HG03342 (cell line): ENCODE data around the gene TARS1.

ENCODE experiments used
- ATAC-seq: cut with Tn5 transposase; IDR thresholded peaks from one replicate; pipeline ENCODE4 v1.9.1; 2021; ENCODE audit warnings: mild to moderate bottlenecking, moderate library complexity; ENCODE audit not compliant: unreplicated experiment

TARS1 gene

GRCh38 chr5:33438996-33439395 lies 1.8 kb upstream of the TARS1 start:
- no peak for ATAC-seq

DNA sequence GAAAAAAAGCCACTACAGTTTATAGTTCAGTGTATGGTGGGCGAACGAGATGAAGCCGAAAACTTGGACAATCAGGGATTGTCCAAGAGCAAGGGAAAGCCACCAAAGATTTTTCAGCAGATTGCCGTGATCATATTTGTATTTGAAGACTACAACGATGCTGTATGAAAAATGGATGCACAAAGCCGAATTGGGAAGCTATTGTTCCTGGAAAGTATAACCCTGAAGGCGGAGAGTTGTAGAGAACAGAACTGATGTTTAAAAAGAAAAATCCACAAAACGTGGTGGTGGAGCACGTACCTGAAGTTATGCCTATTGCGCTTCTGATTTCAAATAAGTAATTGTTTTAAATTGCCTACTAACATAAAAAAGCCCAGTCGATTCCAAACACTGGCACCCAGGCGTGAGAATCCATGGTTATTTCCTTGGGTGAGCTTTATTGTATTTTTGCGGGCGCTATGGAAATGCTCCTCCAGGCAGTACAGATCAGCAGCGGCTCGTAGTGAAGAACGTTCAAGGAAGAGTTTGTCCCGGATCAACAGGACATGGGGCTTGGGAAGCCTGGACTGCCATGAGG lies 772 bp upstream of the TARS1 start:
- ATAC-seq, result peak; percentile 8

DNA sequence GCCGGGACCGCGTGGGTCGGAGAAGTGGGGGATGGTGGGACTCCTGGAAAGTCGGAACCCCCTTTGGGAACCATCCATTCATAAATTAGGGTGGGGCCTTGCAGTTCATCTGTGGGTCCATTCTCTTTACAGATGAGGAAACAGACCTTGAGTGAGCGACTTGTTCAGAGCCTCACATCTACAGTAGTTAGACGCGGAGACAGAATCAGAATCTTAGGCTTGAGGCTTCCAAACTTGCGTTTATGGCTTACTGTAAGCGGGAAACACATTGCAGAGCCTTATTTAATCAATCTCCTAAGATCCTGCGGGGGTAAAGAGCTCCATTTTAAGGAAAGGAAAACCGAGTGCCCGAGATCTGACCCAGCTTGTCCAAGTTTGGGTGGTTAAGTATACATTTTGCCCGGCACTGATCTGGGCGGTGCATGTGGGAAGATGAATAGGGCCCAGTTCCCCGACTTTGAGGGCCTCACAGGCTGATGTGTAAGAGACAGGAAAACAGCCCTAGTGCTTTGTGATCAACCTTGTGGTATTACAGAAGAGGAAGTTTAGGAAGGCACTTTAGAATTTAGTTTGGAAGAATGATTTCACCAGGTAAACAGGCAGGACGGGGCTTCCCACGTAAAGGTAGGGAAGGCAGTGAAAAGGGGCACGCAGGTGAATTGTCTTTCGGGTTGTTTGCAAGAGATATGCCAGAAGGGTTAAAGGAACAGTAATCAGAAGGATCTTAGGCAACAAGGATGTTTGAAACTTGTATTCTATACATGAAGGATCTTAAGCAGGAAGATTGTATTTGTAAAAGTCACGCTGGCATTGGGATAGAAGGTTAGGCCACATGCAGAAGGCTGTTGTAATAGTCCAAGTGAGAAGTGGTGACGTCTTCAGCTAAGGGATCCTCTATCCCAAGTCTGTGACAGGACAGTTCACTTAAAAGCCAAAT lies 744 bp downstream of the TARS1 start:
- peak; percentile 35 for ATAC-seq

GRCh38 chr5:33444542-33444941 lies 3.8 kb downstream of the TARS1 start:
- no peak for ATAC-seq

- ATAC-seq, result no peak
Observed at GRCh38 chr5:33445798-33446197, 5.0 kb downstream of the TARS1 start.

- no peak for ATAC-seq
Observed at GRCh38 chr5:33448118-33448517, 7.4 kb downstream of the TARS1 start.

DNA sequence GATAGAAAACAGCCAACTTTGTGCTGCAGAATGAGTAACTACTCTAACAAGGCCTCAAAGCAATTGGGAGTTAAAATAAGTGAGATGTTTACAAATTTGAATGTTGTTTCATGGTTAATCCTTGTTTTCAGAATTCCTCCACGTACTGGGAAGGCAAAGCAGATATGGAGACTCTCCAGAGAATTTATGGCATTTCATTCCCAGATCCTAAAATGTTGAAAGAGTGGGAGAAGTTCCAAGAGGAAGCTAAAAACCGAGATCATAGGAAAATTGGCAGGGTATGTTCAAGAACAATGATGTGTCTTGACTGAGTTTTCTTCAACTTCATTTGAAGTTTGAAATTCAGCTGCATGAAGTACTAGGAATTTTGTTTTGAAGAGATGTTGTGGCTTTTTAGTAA lies 16.4 kb downstream of the TARS1 start:
- no peak for ATAC-seq

- ATAC-seq, result no peak
Observed at GRCh38 chr5:33457817-33458216, 17.1 kb downstream of the TARS1 start.

- ATAC-seq, result no peak
Observed at GRCh38 chr5:33460210-33460609, 19.4 kb downstream of the TARS1 start.

DNA sequence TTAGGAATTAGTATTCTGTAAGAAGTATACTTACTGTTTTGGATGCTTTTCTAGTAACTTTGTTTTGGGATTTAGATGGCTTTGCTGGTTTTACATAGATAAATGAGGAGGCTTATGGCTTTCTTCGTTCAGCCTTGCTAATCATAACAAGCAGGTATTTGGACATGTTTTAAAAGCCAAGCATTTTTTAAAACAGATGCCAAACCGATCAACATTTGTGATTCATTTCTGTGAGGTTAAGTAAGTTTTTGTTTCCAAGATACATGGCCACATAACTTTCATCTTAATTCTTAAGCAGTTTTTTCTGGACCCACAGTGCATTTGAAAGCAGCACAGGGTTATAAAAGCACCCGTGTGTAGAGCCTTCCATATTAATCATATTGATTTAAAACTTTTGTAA lies 21.7 kb downstream of the TARS1 start:
- no peak for ATAC-seq

DNA sequence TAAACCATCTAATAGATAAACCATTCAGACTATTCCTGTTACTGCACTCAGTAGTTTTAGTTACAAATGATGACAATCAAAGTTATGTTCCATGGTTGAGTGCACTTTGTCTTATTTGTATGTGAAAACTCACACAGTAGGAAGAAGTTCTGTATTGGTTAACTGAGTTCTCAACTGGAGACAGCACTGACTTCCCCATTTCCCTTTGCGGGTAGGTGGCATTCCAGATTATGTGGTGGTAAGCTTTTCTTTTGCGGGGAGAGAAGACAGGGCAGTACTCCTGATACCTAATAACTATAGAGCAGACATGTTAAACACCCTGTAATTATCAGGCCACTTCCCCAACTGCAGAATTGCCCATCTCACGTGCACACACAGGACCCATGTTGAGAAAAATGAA lies 24.4 kb downstream of the TARS1 start:
- ATAC-seq, result no peak

DNA sequence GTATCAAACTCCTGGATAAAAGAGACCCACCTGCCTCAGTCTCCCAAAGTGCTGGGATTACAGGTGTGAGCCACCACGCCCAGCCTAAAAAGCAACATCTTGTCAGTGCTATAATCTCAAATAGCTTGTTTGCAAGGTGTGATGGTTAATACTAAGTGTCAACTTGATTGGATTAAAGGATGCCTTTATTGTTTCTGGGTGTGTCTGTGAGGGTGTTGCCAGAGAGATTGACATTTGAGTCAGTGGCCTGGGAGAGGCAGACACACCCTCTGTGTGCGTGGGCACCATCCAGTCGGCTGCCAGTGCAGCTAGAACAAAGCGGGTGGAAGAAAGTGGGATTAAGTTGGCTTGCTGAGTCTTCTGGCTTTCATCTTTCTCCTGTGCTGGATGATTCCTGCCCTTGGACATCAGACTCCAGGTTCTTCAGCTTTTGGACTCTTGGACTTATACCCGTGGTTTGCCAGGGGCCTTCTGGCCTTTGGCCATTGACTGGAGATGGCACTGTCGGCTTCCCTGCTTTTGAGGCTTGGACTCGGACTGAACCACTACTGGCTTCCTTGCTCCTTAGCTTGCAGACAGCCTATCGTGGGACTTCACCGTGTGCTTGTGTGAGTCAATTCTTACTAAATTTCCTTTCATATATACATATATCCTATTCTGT lies 28.1 kb downstream of the TARS1 start:
- no peak for ATAC-seq

GRCh38 chr5:33470544-33470943 lies 29.8 kb downstream of the TARS1 start:
- ATAC-seq, result no peak

DNA sequence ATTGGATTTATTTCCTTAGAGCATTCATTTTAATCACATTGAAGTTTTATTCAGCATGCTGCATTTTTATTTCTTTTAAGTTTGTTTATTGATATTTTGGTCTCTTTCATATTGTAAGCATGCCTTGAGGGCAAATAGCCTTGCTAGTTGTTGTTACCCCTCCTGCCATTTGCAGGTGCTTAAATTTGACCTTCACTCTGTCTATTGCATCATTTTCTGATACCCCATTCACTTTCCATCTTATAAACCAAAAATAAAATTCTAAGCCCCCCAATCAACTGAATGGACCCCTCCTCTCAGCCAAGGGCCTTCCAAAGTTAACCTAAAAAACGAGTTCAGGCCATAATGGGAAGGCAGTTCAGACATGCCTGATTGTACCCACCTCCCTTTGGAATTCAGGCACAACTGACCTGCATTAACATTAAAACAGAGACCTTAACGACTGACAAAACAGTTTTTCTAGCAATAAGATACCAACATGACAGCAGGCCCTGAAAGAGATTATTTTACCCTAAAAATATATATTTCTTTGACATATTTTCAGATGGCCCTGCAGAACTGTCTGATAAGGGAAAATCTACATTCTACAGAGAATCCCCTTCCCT lies 32.1 kb downstream of the TARS1 start:
- no peak for ATAC-seq

DNA sequence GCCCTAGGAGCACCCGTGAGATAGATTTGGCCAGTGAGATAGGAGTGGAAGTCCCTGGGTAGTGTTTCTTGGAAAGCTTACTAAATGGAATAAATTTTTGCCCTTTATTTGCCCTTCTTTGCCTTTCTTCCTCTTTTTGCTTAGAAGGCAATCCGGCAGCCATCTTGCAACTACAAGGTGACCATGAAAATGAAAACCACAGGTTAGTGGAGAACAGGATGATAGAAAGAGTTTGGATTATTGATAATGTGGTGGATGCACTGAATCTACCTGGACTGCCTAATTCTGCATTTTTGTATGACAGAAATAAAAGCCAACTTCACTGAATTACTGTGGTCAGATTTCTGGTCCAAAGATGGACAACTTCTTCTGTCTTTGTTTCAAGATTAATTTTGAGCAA lies 33.2 kb downstream of the TARS1 start:
- no peak for ATAC-seq

GRCh38 chr5:33474931-33475499 lies 34.2 kb downstream of the TARS1 start:
- no peak for ATAC-seq

- no peak for ATAC-seq
Observed at GRCh38 chr5:33475706-33476105, 34.9 kb downstream of the TARS1 start.

DNA sequence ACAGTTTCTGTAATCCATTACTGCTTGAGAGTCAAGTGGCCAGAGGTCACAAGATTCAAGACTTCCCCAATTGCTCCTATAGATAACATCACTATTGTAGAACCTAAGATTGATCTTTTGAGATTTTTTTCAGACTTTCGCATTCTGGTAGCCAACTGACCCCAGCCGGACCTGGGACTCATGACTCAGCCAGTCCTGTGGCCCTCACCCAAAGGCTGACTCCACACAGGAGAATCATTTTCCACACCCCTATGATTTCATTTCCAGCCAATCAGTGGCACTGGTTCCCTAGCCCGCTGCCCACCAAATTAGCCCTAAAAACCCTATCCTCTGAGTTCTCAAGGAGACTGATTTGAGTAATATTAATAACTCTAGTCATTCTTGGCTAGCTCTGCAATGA lies 36.2 kb downstream of the TARS1 start:
- ATAC-seq, result no peak

DNA sequence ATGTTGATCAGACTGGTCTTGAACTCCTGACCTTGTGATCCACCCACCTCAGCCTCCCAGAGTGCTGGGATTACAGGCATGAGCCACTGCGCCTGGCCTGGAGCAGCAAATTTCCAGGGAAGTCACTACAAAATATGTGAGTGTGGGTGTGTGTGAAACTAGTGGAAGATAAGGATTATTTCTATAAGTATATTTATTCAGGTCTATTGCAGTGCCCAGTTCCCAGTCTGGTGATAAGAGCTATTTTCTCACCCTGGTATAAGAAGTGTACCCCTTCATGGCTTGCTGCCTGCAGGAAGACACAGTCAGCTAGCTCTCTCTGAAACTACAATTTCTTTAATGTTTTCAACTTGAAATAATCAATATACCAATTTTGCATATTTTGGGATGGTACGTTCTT lies 37.1 kb downstream of the TARS1 start:
- ATAC-seq, result no peak

DNA sequence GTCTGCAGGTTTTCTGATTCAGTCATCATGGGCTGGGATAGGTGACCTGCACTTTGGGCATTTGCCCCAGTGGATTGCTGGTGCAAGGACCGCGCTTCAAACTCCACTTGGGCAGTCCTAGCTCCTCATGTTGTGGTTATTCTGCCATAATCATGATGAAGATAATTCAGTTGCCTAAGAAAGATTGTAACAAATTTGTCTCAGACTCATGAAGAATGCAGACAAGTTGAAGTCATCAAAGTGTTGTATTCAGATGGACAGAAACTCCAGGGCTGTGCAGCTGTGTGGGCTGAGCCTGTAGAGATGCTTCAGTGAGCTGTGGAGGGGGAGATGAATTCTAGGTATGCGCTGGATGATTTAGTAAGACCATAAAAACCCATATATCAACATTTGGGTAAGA lies 38.5 kb downstream of the TARS1 start:
- ATAC-seq, result no peak

GRCh38 chr5:33480876-33481275 lies 40.1 kb downstream of the TARS1 start:
- no peak for ATAC-seq
